Upper lobe of left lung (tissue), 4 donors: ENCODE measurements around the gene VWA8.

Experiments used
- CTCF ChIP-seq, 6 experiments: fragments of 450-650 bp in 4 of 6; fragments of 200-600 bp in 2 of 6; sonication (generic) in 2 of 6; IDR thresholded peaks; one replicate each; pipeline ENCODE4 v1.5.1; 2016 to 2019; ENCODE audit warnings: antibody characterized with exemption in 6 of 6
- EP300 ChIP-seq, 4 donors: sonication (generic); formaldehyde crosslinking; IDR thresholded peaks; one replicate each; pipeline ENCODE4 v1.5.1; 2017; ENCODE audit warnings: antibody characterized with exemption in 4 of 4, control low read depth in 2 of 4
- POLR2A ChIP-seq, 4 donors: fragments of 450-650 bp; IDR thresholded peaks; one replicate each; pipeline ENCODE4 v1.5.1; 2016 to 2017; ENCODE audit warnings: antibody characterized with exemption in 4 of 4, mild to moderate bottlenecking in 2 of 4
- POLR2AphosphoS5 ChIP-seq, 2 donors: sonication (generic); formaldehyde crosslinking; IDR thresholded peaks; one replicate each; pipeline ENCODE4 v1.5.1; 2017; ENCODE audit warnings: antibody characterized with exemption in 2 of 2

- TF ChIP-seq CTCF (IDR thresholded peaks at IDR 0.05) (no peak), POLR2AphosphoS5 (IDR thresholded peaks at IDR 0.05) (no peak), POLR2A (IDR thresholded peaks at IDR 0.05) (no peak), EP300 (IDR thresholded peaks at IDR 0.05) (no peak)
These were observed 48.1 kb upstream of the VWA8 start for GRCh38 chr13:42009057-42009456.
